HEK293T (cell line): ENCODE measurements around the gene CAMK1D.

Experiments
- FOXM1 ChIP-seq: fragments of 450-650 bp; IDR thresholded peaks from 2 replicates; pipeline ENCODE4 v1.6.1; 2017; ENCODE audit warnings: mild to moderate bottlenecking, borderline replicate concordance
- HDGF ChIP-seq: fragments of 450-650 bp; IDR thresholded peaks from 2 replicates; pipeline ENCODE4 v1.6.1; 2017; ENCODE audit warnings: antibody characterized with exemption, borderline replicate concordance
- LEF1 ChIP-seq: fragments of 450-650 bp; IDR thresholded peaks from 2 replicates; pipeline ENCODE4 v1.6.1; 2017; ENCODE audit warnings: mild to moderate bottlenecking, borderline replicate concordance
- NFRKB ChIP-seq: fragments of 450-650 bp; IDR thresholded peaks from 2 replicates; pipeline ENCODE4 v1.6.1; 2016; ENCODE audit warnings: mild to moderate bottlenecking, moderate library complexity
- SUZ12 ChIP-seq: fragments of 450-650 bp; IDR thresholded peaks from 2 replicates; pipeline ENCODE4 v1.6.1; 2016; ENCODE audit warnings: mild to moderate bottlenecking

GRCh38 chr10:12372846-12373245, 23.5 kb downstream of the CAMK1D start:
- TF ChIP-seq SUZ12 (no peak), FOXM1 (no peak), HDGF (no peak), LEF1 (no peak), NFRKB (no peak)
